Pons (tissue), 1 donor: ENCODE results near the gene TSNAX.
"Not testable (repeated sequence)": the region's sequence is repeated elsewhere in the genome, so short reads cannot be mapped to it uniquely, and the experiment has no call there.

Source experiments
- DNase-seq: peaks from one replicate; pipeline ENCODE4 v3.0.0-alpha.2; 2016; ENCODE audit warnings: low spot score

Gene TSNAX

GRCh38 chr1:231528172-231529029 lies at the start of gene TSNAX:
TSS of gene TSNAX (plus strand) at chr1:231528669. CDS start at chr1:231528811, 142 bp downstream.
- peak; percentile 91 for DNase-seq

- no peak for DNase-seq
These were observed 49.7 kb upstream of the TSNAX start for GRCh38 chr1:231478811-231479210.

DNA sequence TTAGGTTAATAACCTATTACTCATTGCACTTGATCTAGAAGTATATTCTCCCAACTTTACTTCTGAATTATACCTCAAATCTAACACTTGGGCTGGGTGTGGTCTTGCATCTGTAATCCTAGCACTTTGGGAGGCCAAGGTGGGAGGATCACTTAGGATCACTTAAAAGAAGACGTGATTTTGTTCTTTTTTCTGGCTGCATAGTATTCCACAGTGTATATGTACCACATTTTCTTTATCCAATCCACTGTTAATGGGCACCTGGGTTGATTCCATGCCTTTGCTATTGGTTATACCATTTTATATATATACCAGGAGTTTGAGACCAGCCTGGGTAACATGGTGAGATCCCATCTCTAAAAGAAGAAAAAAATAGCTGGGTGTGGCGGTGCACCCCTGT lies 48.5 kb upstream of the TSNAX start:
- no peak for DNase-seq

GRCh38 chr1:231481289-231481688 lies 47.2 kb upstream of the TSNAX start:
- DNase-seq, result no peak

DNA sequence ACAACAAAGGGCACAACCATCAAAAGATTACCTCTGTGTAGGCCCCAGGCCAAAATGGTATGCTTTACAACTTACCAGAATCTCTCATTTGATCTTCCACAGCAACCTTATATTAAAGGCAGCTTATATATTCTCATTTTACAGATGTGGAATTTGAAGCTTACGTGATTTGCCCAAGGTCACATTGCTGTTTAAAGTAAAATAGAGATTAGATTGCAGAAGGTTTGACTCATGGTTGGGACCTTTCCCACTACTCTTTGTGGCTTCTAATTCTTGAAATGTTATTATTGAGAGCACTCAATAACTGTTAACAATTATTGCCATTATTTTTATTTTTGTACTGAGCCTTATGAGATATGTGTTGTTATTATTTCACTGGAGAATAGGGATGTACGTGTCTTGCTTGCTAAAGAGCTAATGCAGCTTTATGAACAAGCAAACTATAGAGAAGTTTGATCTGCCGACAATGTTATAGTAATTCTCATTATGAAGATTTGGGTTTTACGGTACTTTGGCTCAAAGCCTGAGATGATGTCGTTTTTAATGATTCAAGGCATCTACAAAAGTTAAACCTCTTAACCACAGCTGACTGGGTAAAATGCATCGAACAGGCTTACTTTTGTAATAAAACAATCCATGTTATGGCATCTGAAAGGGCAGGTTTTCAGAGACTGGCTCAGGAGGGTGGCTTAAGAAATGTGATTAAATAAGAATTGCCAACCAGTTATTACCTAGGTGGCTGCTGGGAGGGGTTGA lies 43.3 kb upstream of the TSNAX start:
- DNase-seq, result no peak

DNA sequence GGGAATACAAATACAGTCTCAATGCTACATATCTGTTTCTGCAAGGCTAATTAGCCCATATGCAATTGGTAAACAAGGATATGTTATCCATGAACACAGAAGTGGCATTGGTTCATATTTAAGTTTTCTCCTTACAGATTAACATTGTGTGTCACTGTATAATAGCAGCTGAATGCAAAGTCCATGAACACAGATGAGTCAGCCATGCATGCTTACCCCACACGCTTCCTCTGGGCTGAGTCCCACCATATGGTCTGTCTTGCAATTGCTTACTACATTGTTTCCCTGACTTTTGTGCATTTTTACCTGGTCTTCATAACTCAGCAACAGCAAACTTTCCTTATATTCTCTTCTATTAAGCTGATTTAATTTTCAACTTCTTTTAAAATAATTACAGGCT lies 41.5 kb upstream of the TSNAX start:
- DNase-seq, result no peak

GRCh38 chr1:231487910-231488309 lies 40.6 kb upstream of the TSNAX start:
- DNase-seq, result no peak

DNA sequence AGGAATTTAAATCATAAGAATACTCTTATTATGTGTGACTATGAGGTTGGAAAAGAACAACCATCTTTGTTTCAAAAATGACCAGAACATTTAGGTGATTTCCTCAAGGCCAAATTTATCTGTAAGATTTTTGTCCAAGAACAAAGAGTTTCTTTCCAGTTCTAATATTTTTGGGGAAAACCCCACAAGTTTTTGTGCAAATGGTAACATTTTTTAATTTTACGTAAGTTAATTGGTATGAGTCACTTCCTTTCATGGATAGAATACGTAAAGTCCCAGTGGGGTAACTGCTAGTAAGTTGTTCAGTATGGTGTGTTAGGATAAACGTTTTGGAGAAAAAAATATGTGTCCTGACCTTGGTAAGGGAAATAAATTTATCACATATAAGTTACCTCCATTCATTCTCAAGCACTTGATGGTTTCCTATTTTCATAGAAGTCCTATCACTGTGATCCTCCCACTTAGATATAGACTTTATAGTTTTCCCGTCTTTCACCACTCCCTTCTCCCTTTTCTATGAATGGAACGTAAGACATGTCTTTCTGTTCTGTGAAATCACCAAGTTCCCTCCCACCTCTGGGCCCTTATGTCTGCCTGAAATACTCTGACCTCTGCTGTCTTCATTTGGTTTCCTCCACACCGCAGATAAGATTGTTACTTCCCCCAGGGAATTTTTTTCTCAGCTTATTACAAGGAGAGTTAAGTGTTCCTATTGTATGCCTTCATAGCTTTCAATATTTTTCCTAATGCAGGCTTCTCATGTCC lies 34.9 kb upstream of the TSNAX start:
- DNase-seq, result peak; percentile 6

GRCh38 chr1:231494439-231495110 lies 33.9 kb upstream of the TSNAX start:
- peak; percentile 6 for DNase-seq

- DNase-seq, result no peak
These were observed 30.8 kb upstream of the TSNAX start for GRCh38 chr1:231497629-231498152.

DNA sequence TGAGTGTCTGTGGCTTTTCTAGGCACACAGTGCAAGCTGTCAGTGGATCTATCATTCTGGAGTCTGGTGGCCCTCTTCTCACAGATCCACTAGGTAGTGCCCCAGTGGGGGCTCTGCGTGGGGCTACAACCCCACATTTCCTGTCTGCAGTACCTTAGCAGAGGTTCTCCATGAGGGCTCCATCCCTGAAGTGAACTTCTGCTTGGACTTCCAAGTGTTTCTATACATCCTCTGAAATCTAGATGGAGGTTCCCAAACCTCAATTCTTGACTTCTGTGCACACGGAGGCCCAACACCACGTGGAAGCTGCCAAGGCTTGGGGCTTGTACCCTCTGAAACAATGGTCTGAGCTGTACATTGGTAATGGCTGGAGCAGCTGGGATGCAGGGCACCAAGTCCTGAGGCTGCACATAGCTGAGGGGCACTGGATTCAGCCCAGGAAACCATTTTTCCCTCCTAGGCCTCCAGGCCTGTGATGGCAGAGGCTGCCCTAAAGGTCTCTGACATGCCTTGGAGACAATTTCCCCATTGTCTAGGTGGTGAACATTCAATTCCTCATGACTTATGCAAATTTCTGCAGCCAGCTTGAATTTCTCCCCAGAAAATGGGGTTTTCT lies 29.2 kb upstream of the TSNAX start:
- no peak for DNase-seq

DNA sequence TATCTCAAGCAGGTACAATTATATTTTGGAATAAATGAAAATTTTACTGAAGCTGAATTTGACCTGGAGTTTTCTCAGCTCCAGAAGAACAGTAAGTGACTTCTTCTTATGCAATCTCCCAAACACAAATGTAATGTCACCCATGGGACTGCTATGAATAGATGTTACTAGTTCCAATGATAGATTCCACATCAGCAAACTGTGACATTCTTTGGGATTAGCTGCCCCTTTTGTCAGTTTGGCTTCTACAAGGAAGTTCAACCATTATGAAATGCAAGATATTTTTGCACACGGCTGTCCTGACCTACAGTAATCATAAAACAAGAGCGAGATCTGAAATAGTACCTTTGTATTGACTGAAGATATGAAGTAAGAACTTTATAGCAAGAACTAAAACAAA lies 27.8 kb upstream of the TSNAX start:
- no peak for DNase-seq

GRCh38 chr1:231503168-231503567 lies 25.3 kb upstream of the TSNAX start:
- not testable (repeated sequence) for DNase-seq

DNA sequence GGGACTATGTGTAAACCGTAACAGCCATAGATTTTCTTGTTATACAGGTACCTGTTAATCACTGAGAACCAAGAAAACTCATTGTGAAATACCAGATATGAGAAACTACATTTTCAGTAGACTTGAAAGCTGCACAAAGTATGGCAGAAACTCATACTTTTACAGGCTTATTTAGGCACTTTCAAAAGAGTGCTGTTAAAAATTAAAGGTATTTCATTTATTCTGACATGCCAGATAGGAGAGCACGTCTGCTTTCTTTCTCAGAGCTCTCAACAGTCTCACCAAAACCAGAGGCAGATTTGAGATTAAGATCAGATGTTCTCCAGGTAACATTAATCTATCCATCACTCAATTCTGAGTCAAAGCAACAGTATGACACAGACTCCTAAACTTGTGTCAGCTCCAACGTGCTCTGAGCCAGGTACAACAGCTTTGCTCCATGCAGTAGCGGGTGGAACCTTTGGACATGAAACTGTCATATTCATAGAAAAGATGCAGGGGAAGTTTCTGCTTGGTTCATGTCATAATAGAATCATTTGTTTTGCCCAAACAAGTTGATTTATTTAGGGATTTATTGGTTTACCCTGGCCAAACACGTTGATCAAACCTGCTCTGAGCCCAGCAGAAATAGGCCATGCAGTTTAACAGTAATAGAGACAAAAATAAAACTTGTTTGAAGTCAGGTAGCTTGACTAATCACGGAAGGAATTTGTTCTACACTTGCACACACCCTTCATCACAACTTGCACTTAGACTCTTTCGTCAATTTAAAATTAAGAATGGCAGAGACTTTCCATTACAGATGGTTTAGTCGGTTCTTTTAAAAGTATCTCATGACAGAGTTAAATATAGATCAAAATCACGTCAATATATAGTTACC lies 20.8 kb upstream of the TSNAX start:
- DNase-seq, result no peak

- DNase-seq, result no peak
These were observed 20.0 kb upstream of the TSNAX start for GRCh38 chr1:231508497-231508896.

GRCh38 chr1:231508941-231509340 lies 19.5 kb upstream of the TSNAX start:
- no peak for DNase-seq

GRCh38 chr1:231512147-231512698 lies 16.2 kb upstream of the TSNAX start:
- no peak for DNase-seq

- DNase-seq, result peak; percentile 70
These were observed 12.7 kb upstream of the TSNAX start for GRCh38 chr1:231515748-231516147.

- DNase-seq, result no peak
These were observed 11.4 kb upstream of the TSNAX start for GRCh38 chr1:231517076-231517475.

DNA sequence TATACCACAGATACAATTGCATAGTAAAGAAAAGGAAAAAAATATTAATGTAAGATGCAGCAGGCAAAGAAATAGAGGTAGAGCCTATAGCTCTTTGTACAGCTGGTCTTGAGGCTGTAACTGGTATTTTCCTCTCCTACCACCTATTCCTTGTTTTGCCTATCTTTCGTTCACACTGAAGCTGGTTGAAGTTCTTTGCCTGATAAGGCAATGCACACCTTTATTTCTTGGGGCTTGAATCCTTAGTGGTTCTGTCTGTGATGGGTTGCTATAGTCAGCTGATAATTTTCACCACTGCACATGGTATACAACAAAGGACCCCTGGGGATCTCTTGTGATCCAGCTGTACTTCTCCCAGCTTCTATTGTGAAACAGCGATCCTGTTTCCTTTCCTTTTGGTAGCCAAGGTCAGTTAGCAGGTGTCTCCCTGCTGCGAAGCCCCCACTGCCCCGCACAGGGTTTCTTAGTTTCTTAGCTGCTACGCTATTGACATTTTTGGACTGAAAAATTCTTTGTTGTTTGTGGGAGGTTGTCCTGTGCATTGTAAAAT lies 9.9 kb upstream of the TSNAX start:
- no peak for DNase-seq
